ENCODE data around the gene KSR2. TPM values are rescaled to one million over a fixed set of nuclear protein-coding genes. Genes with fewer than 3 reads are reported as not detected.

KSR2 gene
- total RNA-seq, 1 experiment from 2014 or later, result 1.3 TPM

GRCh38 chr12:117761528-117762100 is 207.2 kb downstream of the KSR2 start:
- H3K27me3 Mint-ChIP-seq (ENCODE audit: low read depth), result peaks cover 3% of the 10 kb centered on the region; the same call in 1 of the 2 replicates
- Histone ChIP-seq H4K91ac (ENCODE audit: insufficient read length, low read depth, low read length) (no peak overlapping the region), H3K23me2 (ENCODE audit: insufficient read length, low read depth, low read length, poor library complexity, severe bottlenecking) (no peaks in the 10 kb centered on the region), H4K5ac (ENCODE audit: insufficient read length, low read depth, low read length) (no peak overlapping the region), H2BK5ac (ENCODE audit: insufficient read length, low read length) (no peak overlapping the region), H4K8ac (replicated peaks; ENCODE audit: insufficient read length, low read depth, low read length) (no peak overlapping the region), H3K4ac (ENCODE audit: low read depth, low read length) (no peak overlapping the region), H2BK20ac (ENCODE audit: low read depth, low read length, poor library complexity, severe bottlenecking) (no peak overlapping the region), H3K14ac (ENCODE audit: insufficient read depth, low read length) (no peak overlapping the region), H3K9me3 (ENCODE audit: control insufficient read depth, low read depth, low read length) (no peaks in the 10 kb centered on the region), H3K79me1 (ENCODE audit: insufficient read depth, low read depth, low read length, poor library complexity, severe bottlenecking) (no peaks in the 10 kb centered on the region), H3K4me2 (ENCODE audit: insufficient read depth, insufficient read length, low read length) (no peak overlapping the region), H3K27me3 (ENCODE audit: insufficient read depth, low read length) (no peaks in the 10 kb centered on the region), H3K79me2 (ENCODE audit: insufficient read depth, low read length) (no peaks in the 10 kb centered on the region), H3K23ac (ENCODE audit: insufficient read length, low read depth, low read length) (no peak overlapping the region), H2BK120ac (ENCODE audit: low read depth, low read length, poor library complexity, severe bottlenecking) (no peak overlapping the region), H3K18ac (ENCODE audit: insufficient read length, low read depth, low read length) (no peak overlapping the region), H2AFZ (ENCODE audit: low read length) (no peak overlapping the region), H2BK12ac (ENCODE audit: insufficient read length, low read depth, low read length) (no peak overlapping the region), H3K56ac (ENCODE audit: insufficient read length, low read depth, low read length) (no peak overlapping the region), H3K9ac (ENCODE audit: extremely low read depth, insufficient read length, low read length) (no peak overlapping the region), H3K27ac (ENCODE audit: insufficient read length, low read depth, low read length) (no peak overlapping the region), H2BK15ac (ENCODE audit: low read depth, low read length) (no peak overlapping the region), H3T11ph (ENCODE audit: low read length) (no peak overlapping the region), H3K4me1 (ENCODE audit: insufficient read depth, low read length) (no peaks in the 10 kb centered on the region), H4K20me1 (ENCODE audit: control insufficient read depth, insufficient read depth, insufficient read length) (no peaks in the 10 kb centered on the region), H2AK5ac (ENCODE audit: insufficient read length, low read length) (no peak overlapping the region)
- no peaks in the 10 kb centered on the region; a peak in 1 of 4 replicates for H3K4me1 Mint-ChIP-seq
- no peak for DNase-seq
- H3K9me3 Mint-ChIP-seq, result peaks cover 13% of the 10 kb centered on the region in 2 experiments
- H3K4me3 Mint-ChIP-seq, result no peak overlapping the region
- WGBS (ENCODE audit: extremely low coverage, insufficient read length, low lambda C conversion rate), result no CpG with 5 or more reads among the region's 3 CpGs
- TF ChIP-seq CTCF (conservative IDR thresholded peaks at IDR 0.05), result no peak
- no peak overlapping the region for H3K27ac Mint-ChIP-seq
- peaks cover 8 to 13% (median 10%) of the 10 kb centered on the region in 3 experiments for H3K36me3 Mint-ChIP-seq (ENCODE audit: insufficient read depth in 1 of 3, low read depth in 3 of 3)

All from H9 (cell line).